ENCODE data around the gene ATP8A2. TPM values are rescaled to one million over a fixed set of nuclear protein-coding genes. Genes with fewer than 3 reads are reported as not detected.
"Not testable (repeated sequence)": the region's sequence is repeated elsewhere in the genome, so short reads cannot be mapped to it uniquely, and the experiment has no call there.

The ATP8A2 gene
- total RNA-seq, 4 donors from 2014 or later: 0.13 to 0.29 (median 0.24) TPM

DNA sequence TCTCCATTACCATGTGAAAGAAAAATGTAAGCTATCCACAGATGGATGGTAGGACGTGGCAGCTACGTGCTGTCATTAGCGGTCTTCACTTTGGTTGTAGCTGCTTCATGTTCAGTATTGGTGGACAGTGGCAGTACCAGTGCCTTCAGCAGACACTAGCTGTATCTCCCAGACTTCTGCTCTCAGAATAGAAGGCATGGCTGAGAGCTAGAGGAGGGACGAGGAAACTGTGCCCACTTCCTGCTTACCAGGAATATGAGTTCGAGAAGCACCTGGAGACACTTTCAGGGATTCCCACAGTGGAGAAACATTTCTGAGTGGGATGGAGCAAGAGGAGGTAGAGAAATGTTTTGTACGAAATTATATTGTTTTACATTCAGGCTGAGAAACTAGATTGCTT lies 686.9 kb downstream of the ATP8A2 start:
- Histone ChIP-seq H3K36me3 (no peaks in the 10 kb centered on the region), H3K9me3 (no peaks in the 10 kb centered on the region), H3K4me1 (peaks cover 4 to 19% of the 10 kb centered on the region in 2 donors), H3K27me3 (no peaks in the 10 kb centered on the region), H3K4me3 (replicated peaks in 1 of 3) (no peak overlapping the region), H3K27ac (no peak overlapping the region)
- DNase-seq: no peak
- intact Hi-C loops (cut with DNase I): no loop called here
- TF ChIP-seq, protein P1, sequence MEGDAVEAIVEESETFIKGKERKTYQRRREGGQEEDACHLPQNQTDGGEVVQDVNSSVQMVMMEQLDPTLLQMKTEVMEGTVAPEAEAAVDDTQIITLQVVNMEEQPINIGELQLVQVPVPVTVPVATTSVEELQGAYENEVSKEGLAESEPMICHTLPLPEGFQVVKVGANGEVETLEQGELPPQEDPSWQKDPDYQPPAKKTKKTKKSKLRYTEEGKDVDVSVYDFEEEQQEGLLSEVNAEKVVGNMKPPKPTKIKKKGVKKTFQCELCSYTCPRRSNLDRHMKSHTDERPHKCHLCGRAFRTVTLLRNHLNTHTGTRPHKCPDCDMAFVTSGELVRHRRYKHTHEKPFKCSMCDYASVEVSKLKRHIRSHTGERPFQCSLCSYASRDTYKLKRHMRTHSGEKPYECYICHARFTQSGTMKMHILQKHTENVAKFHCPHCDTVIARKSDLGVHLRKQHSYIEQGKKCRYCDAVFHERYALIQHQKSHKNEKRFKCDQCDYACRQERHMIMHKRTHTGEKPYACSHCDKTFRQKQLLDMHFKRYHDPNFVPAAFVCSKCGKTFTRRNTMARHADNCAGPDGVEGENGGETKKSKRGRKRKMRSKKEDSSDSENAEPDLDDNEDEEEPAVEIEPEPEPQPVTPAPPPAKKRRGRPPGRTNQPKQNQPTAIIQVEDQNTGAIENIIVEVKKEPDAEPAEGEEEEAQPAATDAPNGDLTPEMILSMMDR (IDR thresholded peaks at IDR 0.05): no peak
- no peak for TF ChIP-seq POLR2A (IDR thresholded peaks at IDR 0.05)
- 87 to 89% methylated on average over 6 of the region's 6 CpGs for WGBS, 2 donors

DNA sequence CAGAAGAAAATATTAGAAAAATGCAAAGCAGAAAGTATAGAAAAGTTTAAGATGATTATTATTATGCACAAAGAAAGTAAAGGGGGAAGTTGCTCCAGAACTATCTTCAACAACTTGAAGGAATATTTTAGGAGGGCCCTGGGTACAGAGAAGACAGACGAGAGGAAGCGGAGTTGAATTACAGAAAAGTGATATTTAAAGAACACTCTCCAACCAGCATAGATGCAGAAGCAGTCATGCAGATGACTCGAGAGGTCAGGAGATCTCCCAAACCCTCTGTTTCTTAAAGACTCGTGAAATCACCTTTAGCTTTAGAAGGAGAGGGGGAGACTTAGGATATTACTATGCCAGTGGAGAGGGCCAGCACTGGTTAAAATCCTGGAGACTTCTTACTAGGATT lies 688.6 kb downstream of the ATP8A2 start:
- no peaks in the 10 kb centered on the region for H3K9me3 ChIP-seq

DNA sequence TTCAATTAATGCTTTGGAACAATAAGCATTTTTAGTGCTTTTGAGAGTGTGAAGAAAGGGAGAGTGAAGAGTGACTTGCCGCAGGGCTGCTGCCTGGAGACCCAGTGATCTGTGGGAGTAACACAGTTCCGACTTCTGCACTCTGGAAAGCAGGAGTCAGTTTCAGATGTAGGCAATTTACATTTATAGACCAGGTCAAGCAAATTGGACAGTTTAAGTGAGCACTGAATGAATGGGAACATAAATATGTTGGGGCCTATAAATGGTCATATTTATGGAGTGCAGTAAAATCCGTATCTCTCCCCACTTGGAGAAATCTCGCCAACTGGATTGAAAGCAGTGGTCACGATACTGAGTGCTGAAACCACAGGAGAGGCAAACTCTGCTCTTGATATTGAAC lies 689.5 kb downstream of the ATP8A2 start:
- Histone ChIP-seq H3K4me3 (replicated peaks in 1 of 3) (no peak overlapping the region), H3K27me3 (no peaks in the 10 kb centered on the region), H3K27ac (peak overlapping the region in 2 of 3 donors; percentile 18 to 45), H3K9me3 (no peaks in the 10 kb centered on the region), H3K36me3 (no peaks in the 10 kb centered on the region), H3K4me1 (peaks cover 4 to 19% of the 10 kb centered on the region in 2 donors)
- no peak for TF ChIP-seq POLR2A (IDR thresholded peaks at IDR 0.05)
- TF ChIP-seq, protein P1 (IDR thresholded peaks at IDR 0.05): no peak
- intact Hi-C loops (cut with DNase I): loop anchor here (5.0 kb wide), 1 partner anchor 74 kb away; no protein-coding TSS in a partner anchor
- WGBS, 2 donors: 61 to 70% methylated on average over 5 of the region's 5 CpGs
- peak in 1 of 2 donors; percentile 5 for DNase-seq

More for the DNA sequence above, 688.6 kb downstream of the ATP8A2 start:
- H3K4me1 ChIP-seq: peaks cover 4 to 19% of the 10 kb centered on the region in 2 donors
- no peaks in the 10 kb centered on the region for H3K36me3 ChIP-seq
- DNase-seq: no peak
- WGBS, 2 donors: 38 to 56% methylated on average over 4 of the region's 4 CpGs
- no peak overlapping the region for H3K4me3 ChIP-seq (replicated peaks in 1 of 3)
- TF ChIP-seq POLR2A (IDR thresholded peaks at IDR 0.05): no peak
- TF ChIP-seq, protein P1 (IDR thresholded peaks at IDR 0.05): no peak
- intact Hi-C loops (cut with DNase I): loop anchor here (5.0 kb wide), 1 partner anchor 73 kb away; no protein-coding TSS in a partner anchor
- peak overlapping the region in 1 of 3 donors; percentile 18 for H3K27ac ChIP-seq
- no peaks in the 10 kb centered on the region for H3K27me3 ChIP-seq

DNA sequence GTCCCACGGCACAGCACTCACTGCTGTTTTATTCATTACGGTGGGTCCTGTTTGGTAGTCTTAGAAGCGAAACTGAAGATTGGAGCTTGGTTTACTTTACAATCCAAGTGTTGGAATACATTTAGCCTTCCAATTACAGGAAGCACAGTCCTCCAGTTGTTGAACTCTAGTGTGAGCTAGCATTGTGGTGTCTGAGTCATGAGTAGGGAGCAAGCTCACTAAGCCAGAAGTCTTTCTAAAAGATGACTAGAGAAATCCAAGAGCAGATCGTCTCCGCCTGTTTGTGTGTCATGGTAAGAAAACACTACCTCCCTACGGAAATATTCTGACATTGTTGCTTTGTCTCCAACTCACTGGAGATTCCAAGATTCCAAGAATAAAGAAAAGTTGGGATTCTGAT lies 690.2 kb downstream of the ATP8A2 start:
- intact Hi-C loops (cut with DNase I): loop anchor here (5.0 kb wide), 1 partner anchor 75 kb away; no protein-coding TSS in a partner anchor

DNA sequence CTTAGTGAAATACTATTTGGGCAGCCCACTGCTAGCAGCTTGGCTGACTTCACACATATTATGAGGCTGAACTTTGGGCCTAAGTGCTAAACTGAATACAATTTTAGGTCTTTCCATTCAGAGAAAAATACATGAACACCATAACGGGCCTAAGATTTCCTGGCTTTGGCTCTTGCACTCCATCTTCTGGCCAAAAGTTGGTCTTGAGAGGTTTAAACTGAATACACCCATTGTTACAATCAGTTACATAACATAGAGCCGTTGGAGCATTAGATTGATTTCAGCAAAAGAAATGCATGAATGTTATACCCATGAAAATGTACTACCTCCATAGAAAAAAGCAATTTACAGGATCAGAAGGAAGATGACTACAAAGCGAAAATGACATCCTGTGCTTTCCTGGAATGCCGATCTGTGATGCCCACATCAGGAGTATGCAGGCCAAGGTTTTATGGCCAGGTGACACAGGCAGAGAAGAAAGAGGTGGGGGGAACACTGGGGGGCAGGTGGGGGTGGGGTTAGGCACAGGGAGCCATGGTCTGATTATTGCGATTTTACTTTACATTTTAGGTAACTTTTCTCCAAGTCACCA lies 691.2 kb downstream of the ATP8A2 start:
- no peaks in the 10 kb centered on the region for H3K27me3 ChIP-seq
- TF ChIP-seq, protein P1 (IDR thresholded peaks at IDR 0.05): peak; percentile 46 to 87 (median 80)
- TF ChIP-seq POLR2A (IDR thresholded peaks at IDR 0.05): no peak
- H3K4me1 ChIP-seq: peaks cover 4 to 19% of the 10 kb centered on the region in 2 donors
- DNase-seq: peak; percentile 42 to 52
- H3K4me3 ChIP-seq (replicated peaks in 1 of 3): no peak overlapping the region
- H3K27ac ChIP-seq: no peak overlapping the region
- intact Hi-C loops (cut with DNase I): loop anchor here (5.0 kb wide), 1 partner anchor 76 kb away; no protein-coding TSS in a partner anchor
- no peaks in the 10 kb centered on the region for H3K36me3 ChIP-seq
- H3K9me3 ChIP-seq: no peaks in the 10 kb centered on the region
- 54 to 56% methylated on average over 5 of the region's 5 CpGs for WGBS, 2 donors

More for the DNA sequence above, 690.2 kb downstream of the ATP8A2 start:
- no peaks in the 10 kb centered on the region for H3K36me3 ChIP-seq
- 85 to 86% methylated on average over 6 of the region's 6 CpGs for WGBS, 2 donors
- no peak for TF ChIP-seq POLR2A (IDR thresholded peaks at IDR 0.05)
- H3K9me3 ChIP-seq: no peaks in the 10 kb centered on the region
- H3K4me3 ChIP-seq (replicated peaks in 1 of 3): no peak overlapping the region
- no peak overlapping the region for H3K27ac ChIP-seq
- DNase-seq: no peak
- H3K4me1 ChIP-seq: peaks cover 4 to 19% of the 10 kb centered on the region in 2 donors
- no peaks in the 10 kb centered on the region for H3K27me3 ChIP-seq

DNA sequence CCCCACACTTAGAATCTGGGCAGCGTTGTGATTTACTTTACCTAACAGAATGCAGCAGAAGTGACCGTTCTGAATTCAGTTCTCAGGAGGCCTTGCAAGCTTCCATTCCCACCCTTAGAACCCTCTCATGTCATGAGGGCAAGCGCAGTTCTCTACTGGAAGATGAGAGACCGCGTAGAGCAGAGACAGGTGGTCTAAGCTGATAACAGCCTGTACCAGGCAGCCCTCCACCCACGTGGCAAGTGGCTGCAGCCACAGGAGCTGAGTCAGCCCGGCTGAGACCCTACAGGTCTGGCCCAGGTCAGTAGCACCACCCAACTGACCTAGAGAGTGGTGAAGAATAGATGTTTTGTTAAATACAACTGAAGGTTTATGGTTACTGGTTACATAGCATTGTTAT lies 694.7 kb downstream of the ATP8A2 start:
- WGBS, 2 donors: 84 to 86% methylated on average over 7 of the region's 7 CpGs
- intact Hi-C loops (cut with DNase I): loop anchor here (5.0 kb wide), 1 partner anchor 489 kb away; no protein-coding TSS in a partner anchor
- DNase-seq: not testable (repeated sequence)

More for the DNA sequence above, 694.7 kb downstream of the ATP8A2 start:
- H3K36me3 ChIP-seq; H3K9me3 ChIP-seq; H3K4me1 ChIP-seq; H3K27ac ChIP-seq; H3K4me3 ChIP-seq (replicated peaks in 1 of 3); H3K27me3 ChIP-seq: not testable (repeated sequence)
